Measurements from ENCODE around the gene GBF1. TPM values are rescaled to one million over a fixed set of nuclear protein-coding genes. Genes with fewer than 3 reads are reported as not detected.
A peak's percentile ranks its signal among the peaks of the same experiment; 100 is the strongest.

Gene GBF1
- total and polyA plus RNA-seq, 8 donors = 44.7 to 57.2 (median 46.6) TPM

DNA sequence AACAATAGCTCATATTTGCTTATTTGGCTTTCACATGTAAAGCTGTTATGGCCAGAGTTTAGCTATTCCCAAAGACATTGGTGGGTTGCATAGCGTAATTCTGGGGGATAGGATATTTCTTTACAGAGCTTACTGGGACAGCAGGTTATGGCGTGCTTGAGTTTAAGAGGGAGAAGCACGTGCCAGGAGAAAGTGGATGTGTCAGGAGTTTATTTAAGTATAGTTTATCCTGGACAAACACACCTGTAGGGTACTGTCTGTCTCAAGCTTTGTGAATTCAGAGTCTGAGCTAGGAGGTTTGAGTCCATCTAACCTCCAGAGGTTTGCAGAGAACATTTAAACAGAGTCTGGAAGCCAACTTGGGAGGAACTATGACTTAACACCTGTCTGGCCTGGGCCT, 21.3 kb downstream of the GBF1 start:
- Histone ChIP-seq H3K27me3 (no peaks in the 10 kb centered on the region), H3K4me1 (peaks cover 7 to 33% of the 10 kb centered on the region in 2 donors), H3K27ac (peak overlapping the region in 1 of 2 donors; percentile 5), H3K9me3 (no peaks in the 10 kb centered on the region), H3K36me3 (peaks cover 0 to 9% of the 10 kb centered on the region in 2 donors), H3K4me3 (no peak overlapping the region)
- intact Hi-C loops (cut with DNase I) = no loop called here
- ATAC-seq = peak; percentile 67
- no peak for DNase-seq
- TF ChIP-seq, protein P1, sequence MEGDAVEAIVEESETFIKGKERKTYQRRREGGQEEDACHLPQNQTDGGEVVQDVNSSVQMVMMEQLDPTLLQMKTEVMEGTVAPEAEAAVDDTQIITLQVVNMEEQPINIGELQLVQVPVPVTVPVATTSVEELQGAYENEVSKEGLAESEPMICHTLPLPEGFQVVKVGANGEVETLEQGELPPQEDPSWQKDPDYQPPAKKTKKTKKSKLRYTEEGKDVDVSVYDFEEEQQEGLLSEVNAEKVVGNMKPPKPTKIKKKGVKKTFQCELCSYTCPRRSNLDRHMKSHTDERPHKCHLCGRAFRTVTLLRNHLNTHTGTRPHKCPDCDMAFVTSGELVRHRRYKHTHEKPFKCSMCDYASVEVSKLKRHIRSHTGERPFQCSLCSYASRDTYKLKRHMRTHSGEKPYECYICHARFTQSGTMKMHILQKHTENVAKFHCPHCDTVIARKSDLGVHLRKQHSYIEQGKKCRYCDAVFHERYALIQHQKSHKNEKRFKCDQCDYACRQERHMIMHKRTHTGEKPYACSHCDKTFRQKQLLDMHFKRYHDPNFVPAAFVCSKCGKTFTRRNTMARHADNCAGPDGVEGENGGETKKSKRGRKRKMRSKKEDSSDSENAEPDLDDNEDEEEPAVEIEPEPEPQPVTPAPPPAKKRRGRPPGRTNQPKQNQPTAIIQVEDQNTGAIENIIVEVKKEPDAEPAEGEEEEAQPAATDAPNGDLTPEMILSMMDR (IDR thresholded peaks at IDR 0.05) = no peak

DNA sequence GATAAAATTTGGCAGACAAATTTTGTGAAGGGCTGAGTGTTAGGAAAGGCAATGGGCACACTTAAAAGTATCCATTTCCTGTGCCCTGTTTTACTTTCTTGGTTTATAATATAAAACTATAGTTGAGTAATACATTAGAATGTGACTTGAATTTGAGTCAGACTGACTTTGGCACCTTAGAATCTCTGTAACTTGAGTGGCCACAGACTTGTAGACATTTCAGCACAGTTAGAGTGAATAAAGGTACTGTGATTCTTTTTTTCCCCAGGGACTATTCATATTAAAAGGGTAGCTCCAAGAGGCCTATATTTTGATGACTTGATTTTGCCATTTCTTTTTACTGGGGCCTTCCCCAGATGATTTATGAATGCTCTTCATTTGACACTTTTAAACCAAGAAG, 22.4 kb downstream of the GBF1 start:
- Histone ChIP-seq H3K9me3 (no peaks in the 10 kb centered on the region), H3K4me1 (peaks cover 7 to 33% of the 10 kb centered on the region in 2 donors), H3K36me3 (no peaks in the 10 kb centered on the region), H3K27ac (peak overlapping the region in 1 of 2 donors; percentile 31), H3K4me3 (no peak overlapping the region), H3K27me3 (no peaks in the 10 kb centered on the region)
- TF ChIP-seq, protein P1 (IDR thresholded peaks at IDR 0.05) = no peak
- ATAC-seq (peak; percentile 53), DNase-seq (peak in 1 of 4 donors; percentile 1)
- intact Hi-C loops (cut with DNase I) = no loop called here

DNA sequence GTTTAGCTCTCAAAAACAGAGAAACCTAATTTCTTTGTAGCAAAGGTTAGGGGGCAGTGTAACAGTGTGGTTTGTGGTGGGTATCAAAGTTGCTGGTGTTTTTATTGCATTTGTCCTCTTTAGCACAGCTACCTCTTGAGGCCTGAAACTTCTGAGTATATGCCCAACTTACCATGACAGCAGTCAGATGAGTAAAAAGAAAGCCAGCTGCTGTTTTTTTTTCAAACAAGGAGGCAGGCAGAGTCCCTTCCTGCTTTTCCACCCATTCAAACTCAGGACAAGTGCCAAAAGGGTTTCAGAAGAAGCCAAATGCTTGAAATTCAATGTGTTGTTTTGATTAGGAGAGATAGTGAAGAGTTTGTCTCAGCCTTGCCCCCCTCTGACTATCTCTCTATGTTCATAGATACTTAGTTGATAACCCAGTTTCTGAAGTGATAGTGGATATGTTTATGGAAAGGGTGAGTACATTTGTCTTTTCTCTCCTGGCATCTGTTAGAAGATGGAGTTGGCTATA, 23.1 kb downstream of the GBF1 start:
- no peaks in the 10 kb centered on the region for H3K36me3 ChIP-seq
- no peaks in the 10 kb centered on the region for H3K9me3 ChIP-seq
- TF ChIP-seq, protein P1 (IDR thresholded peaks at IDR 0.05) = no peak
- intact Hi-C loops (cut with DNase I) = no loop called here
- H3K4me1 ChIP-seq = peaks cover 7 to 33% of the 10 kb centered on the region in 2 donors
- no peaks in the 10 kb centered on the region for H3K27me3 ChIP-seq
- no peak overlapping the region for H3K4me3 ChIP-seq
- peak overlapping the region in 1 of 2 donors; percentile 31 for H3K27ac ChIP-seq
- ATAC-seq = no peak
- DNase-seq = peak in 2 of 4 donors; percentile 38 to 81

DNA sequence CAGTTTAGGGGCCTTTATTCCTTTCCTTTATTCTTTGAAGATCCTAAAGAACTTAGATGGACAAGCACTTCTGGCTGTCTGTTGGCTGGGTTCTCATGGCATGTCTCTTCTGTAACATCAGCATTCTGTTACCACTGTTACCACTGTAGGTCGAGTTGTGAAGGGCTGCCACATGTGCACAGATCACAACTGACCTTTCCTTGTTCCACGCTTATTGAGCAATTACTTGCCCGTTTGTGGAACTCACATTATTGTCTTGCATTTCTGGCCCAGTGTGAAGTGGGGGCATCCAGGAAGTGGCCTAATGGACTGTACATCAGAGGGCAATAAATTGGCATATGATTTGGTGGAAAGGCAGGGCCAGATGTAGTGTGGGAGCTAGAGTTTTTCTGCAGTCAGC, 23.7 kb downstream of the GBF1 start:
- Histone ChIP-seq H3K27me3 (no peaks in the 10 kb centered on the region), H3K4me3 (no peak overlapping the region), H3K27ac (peak overlapping the region in 1 of 2 donors; percentile 31), H3K36me3 (no peaks in the 10 kb centered on the region), H3K4me1 (peaks cover 7 to 37% of the 10 kb centered on the region in 2 donors), H3K9me3 (no peaks in the 10 kb centered on the region)
- TF ChIP-seq, protein P1 (IDR thresholded peaks at IDR 0.05) = no peak
- intact Hi-C loops (cut with DNase I) = no loop called here
- no peak for ATAC-seq
- DNase-seq = peak in 1 of 4 donors; percentile 6

DNA sequence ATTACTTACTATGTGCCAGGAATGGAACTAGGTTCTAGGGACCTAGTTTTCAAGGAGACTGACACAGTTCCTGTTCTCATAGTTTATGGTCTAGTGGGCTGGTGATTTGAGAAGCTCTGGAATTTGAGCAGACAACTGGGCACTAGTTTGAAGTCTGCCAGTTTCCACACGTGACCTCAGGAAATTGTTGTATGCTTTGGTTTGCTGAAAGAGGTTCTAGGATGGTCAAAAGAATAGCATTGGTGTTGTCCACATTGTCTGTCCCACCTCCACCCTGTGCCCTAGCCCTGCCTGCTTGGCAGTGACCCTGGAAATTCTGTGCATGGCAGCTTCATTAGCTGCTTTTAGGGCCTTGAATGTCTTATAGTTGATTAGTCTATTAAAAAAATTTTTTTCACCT, 28.7 kb downstream of the GBF1 start:
- DNase-seq (no peak), ATAC-seq (no peak)
- intact Hi-C loops (cut with DNase I) = no loop called here
- Histone ChIP-seq H3K9me3 (no peaks in the 10 kb centered on the region), H3K27me3 (no peaks in the 10 kb centered on the region), H3K4me3 (no peak overlapping the region), H3K27ac (no peak overlapping the region), H3K4me1 (peaks cover 0 to 12% of the 10 kb centered on the region in 2 donors), H3K36me3 (peaks cover 0 to 8% of the 10 kb centered on the region in 2 donors)
- TF ChIP-seq, protein P1 (IDR thresholded peaks at IDR 0.05) = no peak

Measured in left lung (tissue), 10 donors.